HG03175 (cell line): ENCODE measurements around the gene LAD1.
A peak's percentile ranks its signal among the peaks of the same experiment; 100 is the strongest.

ENCODE experiments used
- ATAC-seq: cut with Tn5 transposase; IDR thresholded peaks from one replicate; pipeline ENCODE4 v1.9.1; 2021; ENCODE audit warnings: mild to moderate bottlenecking, moderate library complexity; ENCODE audit not compliant: unreplicated experiment

LAD1 gene

GRCh38 chr1:201391651-201392511 is 7.2 kb downstream of the LAD1 start:
- ATAC-seq: no peak

DNA sequence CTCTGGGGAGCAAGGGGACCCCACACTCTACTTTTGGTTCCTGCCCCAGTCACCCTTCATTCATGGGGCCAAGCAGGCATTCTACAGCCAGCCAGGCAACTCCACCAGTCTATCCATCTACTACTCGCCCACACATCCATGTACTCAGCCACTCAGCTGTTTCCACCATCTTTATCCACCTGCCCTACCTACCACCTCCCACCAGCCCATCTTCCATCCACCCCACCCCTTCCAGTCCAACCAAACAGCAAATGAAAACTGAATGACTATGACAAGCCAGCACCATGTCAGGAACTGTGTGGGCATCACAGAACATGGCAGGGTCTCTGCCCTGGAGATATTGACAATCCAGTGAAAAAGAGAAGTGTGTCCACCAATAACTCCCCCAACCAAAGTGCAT is 7.9 kb downstream of the LAD1 start:
- ATAC-seq: no peak

DNA sequence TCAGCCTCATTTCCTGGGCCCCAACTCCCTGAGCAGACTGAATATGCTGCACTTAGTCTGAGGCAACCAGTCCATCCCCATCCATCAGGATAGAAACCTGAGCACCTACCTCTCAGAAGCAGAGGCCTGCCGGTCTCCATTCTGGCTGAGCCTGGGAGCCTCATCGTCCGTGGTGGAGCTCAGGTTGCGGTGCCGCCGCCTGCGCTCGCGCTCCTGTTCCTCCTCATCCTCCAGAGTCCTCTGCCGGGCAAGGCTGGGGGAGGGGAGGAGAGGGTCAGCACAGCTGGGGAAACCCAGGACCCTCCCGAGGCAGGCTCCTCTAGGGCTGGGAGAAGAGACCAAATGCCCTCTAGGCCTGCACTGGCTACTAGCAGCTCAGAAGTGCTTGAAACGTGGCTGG is 10.1 kb downstream of the LAD1 start:
- ATAC-seq: no peak

DNA sequence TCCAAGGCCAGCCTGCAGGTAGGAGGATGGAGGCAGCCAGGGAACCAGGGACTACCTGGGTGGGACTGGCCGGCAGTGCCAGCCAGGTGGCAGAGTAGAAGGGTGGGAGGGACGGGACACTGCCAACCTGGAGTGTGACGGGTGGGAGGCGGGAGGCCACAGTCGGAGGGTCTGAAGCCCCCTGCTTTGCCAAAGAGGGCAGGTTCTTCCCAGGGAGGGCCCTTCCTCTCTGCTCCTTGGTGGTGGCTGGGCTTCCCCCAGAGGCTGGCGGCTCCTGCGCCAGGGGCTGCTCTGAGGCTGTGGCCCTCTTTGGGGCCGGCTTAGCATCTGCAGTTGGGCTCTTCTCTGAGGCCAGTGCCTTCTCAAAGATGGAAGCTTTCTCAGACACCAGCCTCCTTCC is 12.9 kb downstream of the LAD1 start:
- ATAC-seq: no peak

- peak; percentile 84 for ATAC-seq
These were observed 13.7 kb downstream of the LAD1 start for GRCh38 chr1:201385299-201385891.

DNA sequence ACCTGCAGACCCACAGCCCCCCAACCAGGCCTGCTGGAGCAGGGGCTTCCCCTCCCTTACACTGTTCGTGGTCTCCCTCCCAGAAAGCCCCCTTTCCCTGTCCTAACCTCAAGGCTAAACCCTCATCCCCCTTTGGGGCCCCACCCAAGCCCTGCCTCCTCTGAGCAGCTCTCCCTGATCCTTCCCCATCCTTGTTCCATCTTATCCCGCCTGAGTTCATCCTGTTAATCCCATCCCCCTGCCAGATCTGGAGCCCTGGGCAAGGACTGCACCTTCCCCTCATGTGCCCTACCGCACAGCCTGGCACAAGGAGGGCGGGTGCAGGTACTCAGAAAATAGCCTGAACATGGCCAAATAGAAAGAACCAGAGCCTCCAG is 14.7 kb downstream of the LAD1 start:
- ATAC-seq: no peak

- ATAC-seq: no peak
These were observed 15.3 kb downstream of the LAD1 start for GRCh38 chr1:201383647-201384405.

- no peak for ATAC-seq
These were observed 18.0 kb downstream of the LAD1 start for GRCh38 chr1:201381130-201381529.

- no peak for ATAC-seq
These were observed 19.3 kb downstream of the LAD1 start for GRCh38 chr1:201379733-201380242.

GRCh38 chr1:201378804-201379203 is 20.3 kb downstream of the LAD1 start:
- ATAC-seq: no peak

DNA sequence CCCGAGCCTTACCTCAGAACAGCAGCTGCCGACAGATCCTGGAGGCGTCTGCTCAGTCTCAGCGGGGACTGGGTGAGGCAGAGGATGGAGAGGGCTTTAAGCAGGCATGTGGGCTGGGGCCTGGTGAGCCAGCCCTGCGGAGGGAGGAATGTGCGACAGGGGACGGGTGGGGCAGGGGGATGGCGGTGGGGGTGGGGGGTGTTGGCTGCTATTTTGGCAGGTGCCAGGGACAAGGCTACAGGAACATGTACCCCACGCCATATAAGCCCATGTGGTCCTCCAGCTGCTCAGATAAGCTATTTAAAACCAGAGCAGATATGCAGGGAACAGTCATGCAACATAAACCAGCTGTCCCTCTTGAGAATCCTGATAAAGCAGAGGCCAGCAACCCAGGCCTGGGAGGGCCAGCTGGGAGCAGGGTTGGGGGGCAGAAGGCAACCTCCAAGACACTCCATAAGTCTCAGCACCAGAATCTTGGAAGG is 21.5 kb downstream of the LAD1 start, which contains the start of gene TNNT2:
TSS of gene TNNT2 (minus strand) at position 70 of the 482 bp plus-strand sequence. CDS start 4,426 bp downstream, outside the sequence.
- ATAC-seq: no peak

DNA sequence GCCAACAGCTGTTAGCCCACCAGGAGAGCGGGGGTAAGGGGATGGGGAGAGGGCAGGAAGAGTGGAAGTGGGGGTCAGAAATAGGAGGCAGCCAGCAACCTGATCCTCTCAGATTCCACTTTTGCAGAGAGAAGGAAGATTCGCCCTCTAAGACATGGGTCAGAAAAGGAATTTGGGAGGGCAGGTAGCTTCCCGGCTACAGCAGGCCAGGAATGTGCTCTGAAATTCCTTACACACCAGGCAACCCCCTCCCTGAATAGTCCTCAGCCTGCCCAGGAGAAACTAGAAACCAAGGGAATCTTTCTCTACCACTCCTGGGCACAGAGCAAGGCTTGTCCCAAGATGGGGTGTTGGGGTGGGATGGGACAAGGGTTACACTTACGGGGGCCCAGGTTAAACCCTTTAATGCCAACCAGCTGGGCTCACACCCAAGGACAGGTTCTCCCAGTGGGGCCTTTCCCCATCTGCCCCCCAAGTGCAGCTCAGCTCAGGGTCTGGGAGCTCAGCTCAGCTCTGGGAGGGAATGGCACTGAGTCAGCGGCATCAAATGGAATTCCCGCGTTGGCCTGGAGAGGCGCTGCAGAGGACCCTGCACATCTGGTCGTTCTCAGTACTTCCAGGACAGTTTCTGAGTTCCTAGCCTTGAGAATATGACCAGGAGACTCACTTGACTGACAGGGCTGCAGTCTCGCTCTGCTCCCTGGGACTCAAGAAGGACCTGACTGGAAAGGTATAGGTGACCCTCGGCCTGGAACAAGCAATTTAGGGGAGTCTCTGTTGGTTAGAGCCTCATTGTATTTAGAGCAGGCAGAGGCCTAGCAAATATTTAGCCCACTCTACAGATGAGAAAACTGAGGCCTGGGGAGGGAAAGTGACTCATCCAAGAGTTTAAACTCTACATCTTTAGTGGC is 22.4 kb downstream of the LAD1 start:
- ATAC-seq: peak; percentile 52

- ATAC-seq: no peak
These were observed 23.0 kb downstream of the LAD1 start for GRCh38 chr1:201376107-201376463.

DNA sequence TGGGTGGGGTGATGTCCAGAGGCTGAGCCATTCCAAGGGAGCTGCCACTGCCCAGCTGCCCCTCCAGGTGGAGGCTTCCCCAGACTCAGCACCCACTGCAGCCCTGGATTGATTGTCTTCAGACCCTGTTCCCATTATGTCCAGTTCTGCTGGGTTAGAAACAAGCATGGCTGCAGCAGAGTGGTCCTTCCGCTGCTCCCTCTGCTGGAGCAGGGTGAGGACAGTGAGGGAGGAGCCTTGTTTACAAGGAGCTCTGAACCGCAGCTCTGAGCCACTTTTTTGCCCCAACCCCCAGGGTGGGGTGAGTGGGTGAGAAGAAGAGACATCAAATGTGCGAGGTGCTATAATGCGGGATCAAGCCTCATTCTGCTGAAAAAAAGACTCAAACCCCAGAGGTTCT is 24.0 kb downstream of the LAD1 start:
- no peak for ATAC-seq

DNA sequence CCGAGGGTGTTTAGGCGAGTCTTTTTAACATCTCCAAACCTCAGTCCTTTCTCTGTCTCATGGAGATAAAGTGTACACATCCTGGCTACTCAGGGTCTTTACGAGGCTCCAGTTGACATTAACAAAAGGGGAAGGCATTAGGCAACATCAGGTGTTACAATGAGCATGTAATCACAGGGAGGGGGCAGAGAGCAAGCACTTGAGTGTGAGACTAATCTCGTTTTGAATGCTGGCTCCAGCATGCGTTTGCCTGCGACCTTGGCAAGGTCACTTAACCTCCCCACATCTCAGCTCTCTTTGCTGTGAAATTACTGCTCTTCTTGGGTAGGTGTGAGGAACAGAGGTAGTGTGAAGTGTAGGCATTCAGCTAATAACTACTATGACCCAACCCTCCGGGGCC is 24.8 kb downstream of the LAD1 start:
- ATAC-seq: no peak

- no peak for ATAC-seq
These were observed 27.3 kb downstream of the LAD1 start for GRCh38 chr1:201371792-201372191.

DNA sequence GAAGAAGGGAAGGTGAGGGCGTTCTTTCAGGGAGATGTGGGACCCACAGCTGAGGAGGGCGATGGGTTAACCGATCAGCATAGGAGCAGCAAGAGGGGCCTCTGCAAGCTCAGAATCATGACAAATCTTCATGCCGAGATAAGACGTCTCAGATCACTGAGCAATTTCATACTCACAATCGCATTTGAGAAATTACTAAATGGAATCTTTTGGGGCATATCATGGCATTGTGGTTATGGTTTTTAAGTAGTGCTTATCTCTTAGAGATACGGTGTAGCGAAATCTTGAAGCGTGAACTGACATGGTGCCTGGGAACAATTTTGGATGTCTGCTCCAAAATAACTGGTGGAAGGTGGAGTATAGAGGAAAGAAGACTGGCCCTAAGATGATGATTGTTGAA is 27.8 kb downstream of the LAD1 start:
- ATAC-seq: no peak

- ATAC-seq: no peak
These were observed 28.6 kb downstream of the LAD1 start for GRCh38 chr1:201370500-201370899.

DNA sequence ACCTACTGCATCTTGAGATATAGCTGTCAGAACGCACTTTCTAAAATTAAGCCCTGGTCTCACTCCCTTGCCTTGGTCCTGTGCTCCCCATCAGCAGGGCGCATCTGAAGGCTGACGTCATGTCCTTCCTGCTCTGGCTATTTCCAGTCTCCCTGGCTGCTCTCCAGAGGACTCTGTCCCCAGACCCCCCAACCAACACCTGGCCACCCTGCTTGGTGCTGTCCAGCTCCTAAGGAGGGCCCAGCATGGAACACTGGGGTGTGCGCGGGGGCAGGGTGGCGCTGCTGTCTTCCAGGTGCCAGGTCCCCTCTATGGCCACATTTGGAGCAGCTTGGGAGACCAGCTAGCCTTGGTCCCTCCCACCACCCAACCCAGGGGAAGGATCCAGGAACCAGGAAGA is 29.9 kb downstream of the LAD1 start:
- ATAC-seq: no peak

GRCh38 chr1:201366696-201367095 is 32.4 kb downstream of the LAD1 start:
- no peak for ATAC-seq
